IMR-90 (cell line): ENCODE data around the gene THRB. TPM values are rescaled to one million over a fixed set of nuclear protein-coding genes. Genes with fewer than 3 reads are reported as not detected.

ENCODE experiments used
- ATAC-seq: fragments of 200-7000 bp; cut with Tn5 transposase; 2 replicates; pipeline ENCODE4 v1.9.1; 2020; ENCODE audit warnings: low read depth, mild to moderate bottlenecking, moderate library complexity
- BruUV-seq: library from RNA; stranded (reverse); fragments of 400-500 nt; replicated peaks from 2 replicates; lab custom pipeline; 2021; lab: Mats Ljungman, UMichigan
- CTCF ChIA-PET: fragments of 300-600 bp; formaldehyde crosslinking; extraction: SDS; loops from one replicate; lab custom pipeline; 2021; ENCODE audit warnings: antibody characterized with exemption; lab: Yijun Ruan, JAX
- POLR2A ChIA-PET: fragments of 300-600 bp; sonication (Branson Sonifier 250); formaldehyde crosslinking; loops from one replicate; lab custom pipeline; 2022; ENCODE audit warnings: antibody characterized with exemption; ENCODE audit not compliant: unreplicated experiment; lab: Charles Lee
- DNase-seq: peaks from one replicate; pipeline ENCODE4 v3.0.0; 2013
- H2AFZ ChIP-seq: replicated peaks from 2 replicates; pipeline ENCODE3; 2013; ENCODE audit warnings: low read length, mild to moderate bottlenecking; ENCODE audit not compliant: poor library complexity
- H2AK5ac ChIP-seq: 2 replicates; pipeline ENCODE4 v1.6.1; 2013; ENCODE audit warnings: low read depth, low read length, inconsistent platforms
- H2AK9ac ChIP-seq: replicated peaks from 2 replicates; pipeline ENCODE3; 2013; ENCODE audit warnings: mild to moderate bottlenecking, low read depth, low read length, moderate library complexity; ENCODE audit not compliant: poor library complexity
- H2BK120ac ChIP-seq: 2 replicates; pipeline ENCODE4 v1.6.1; 2013; ENCODE audit warnings: low read depth, low read length, inconsistent platforms
- H2BK15ac ChIP-seq: 3 replicates; pipeline ENCODE4 v1.6.1; 2013; ENCODE audit warnings: low read depth, low read length, inconsistent platforms
- H2BK20ac ChIP-seq: 2 replicates; pipeline ENCODE4 v1.6.1; 2013; ENCODE audit warnings: low read depth, mild to moderate bottlenecking, inconsistent platforms, low read length, moderate library complexity
- H2BK5ac ChIP-seq: 2 replicates; pipeline ENCODE4 v1.6.1; 2013; ENCODE audit warnings: mild to moderate bottlenecking, low read depth, low read length, inconsistent platforms; ENCODE audit not compliant: poor library complexity, severe bottlenecking
- H3K14ac ChIP-seq: replicated peaks from 2 replicates; pipeline ENCODE4 v1.6.1; 2013; ENCODE audit warnings: low read depth, low read length, inconsistent platforms
- H3K18ac ChIP-seq: 2 replicates; pipeline ENCODE4 v1.6.1; 2013; ENCODE audit warnings: low read depth, low read length, control low read depth
- H3K23ac ChIP-seq: 2 replicates; pipeline ENCODE4 v1.6.1; 2013; ENCODE audit warnings: low read depth, low read length, inconsistent platforms
- H3K27ac ChIP-seq: 2 replicates; pipeline ENCODE4 v1.5.1; 2013; ENCODE audit warnings: mild to moderate bottlenecking, control low read depth, low read length; ENCODE audit not compliant: insufficient read depth
- H3K27me3 ChIP-seq: 2 replicates; pipeline ENCODE4 v1.6.1; 2013; ENCODE audit warnings: low read length; ENCODE audit not compliant: control insufficient read depth, insufficient read depth
- H3K36me3 ChIP-seq: 2 replicates; pipeline ENCODE4 v1.6.1; 2013; ENCODE audit warnings: low read length, mixed read lengths; ENCODE audit not compliant: control insufficient read depth, insufficient read depth
- H3K4ac ChIP-seq: 2 replicates; pipeline ENCODE4 v1.6.1; 2013; ENCODE audit warnings: low read depth, low read length, inconsistent platforms
- H3K4me1 ChIP-seq: 2 replicates; pipeline ENCODE4 v1.6.1; 2013; ENCODE audit warnings: low read length, mixed read lengths; ENCODE audit not compliant: control insufficient read depth, insufficient read depth
- H3K4me2 ChIP-seq: 2 replicates; pipeline ENCODE4 v1.6.1; 2013; ENCODE audit warnings: low read depth, mild to moderate bottlenecking, control low read depth, low read length, moderate library complexity
- H3K4me3 ChIP-seq: 2 replicates; pipeline ENCODE4 v1.5.1; 2013; ENCODE audit warnings: low read depth, mild to moderate bottlenecking, control low read depth, low read length, moderate library complexity; ENCODE audit not compliant: insufficient read depth
- H3K56ac ChIP-seq: 2 replicates; pipeline ENCODE4 v1.6.1; 2013; ENCODE audit warnings: low read length, inconsistent platforms; ENCODE audit not compliant: insufficient read depth; ENCODE audit errors: extremely low read depth
- H3K79me1 ChIP-seq, 2 experiments: 2 replicates each; pipeline ENCODE4 v1.6.1; 2013; ENCODE audit warnings: low read length in 2 of 2, inconsistent platforms in 1 of 2, low read depth in 1 of 2
- H3K9ac ChIP-seq: 2 replicates; pipeline ENCODE4 v1.6.1; 2013; ENCODE audit warnings: low read depth, low read length, control low read depth
- H3K9me1 ChIP-seq: 2 replicates; pipeline ENCODE4 v1.6.1; 2013; ENCODE audit warnings: low read length, inconsistent platforms; ENCODE audit not compliant: insufficient read depth
- H3K9me3 ChIP-seq: 2 replicates; pipeline ENCODE4 v1.6.1; 2013; ENCODE audit warnings: low read length; ENCODE audit not compliant: control insufficient read depth, insufficient read depth
- H4K20me1 ChIP-seq: 2 replicates; pipeline ENCODE4 v1.6.1; 2013; ENCODE audit warnings: low read length, inconsistent platforms; ENCODE audit not compliant: insufficient read depth
- H4K5ac ChIP-seq: 2 replicates; pipeline ENCODE4 v1.6.1; 2013; ENCODE audit warnings: mild to moderate bottlenecking, low read depth, low read length, control low read depth
- H4K8ac ChIP-seq, 2 experiments: 2 replicates each; pipeline ENCODE4 v1.6.1; 2013; ENCODE audit warnings: low read depth in 2 of 2, low read length in 2 of 2, control low read depth in 1 of 2, inconsistent platforms in 1 of 2
- H4K91ac ChIP-seq: 2 replicates; pipeline ENCODE4 v1.6.1; 2013; ENCODE audit warnings: low read depth, low read length, inconsistent platforms; ENCODE audit not compliant: insufficient read depth
- BHLHE40 ChIP-seq: fragments of 150-350 bp; IDR thresholded peaks from 2 replicates; pipeline ENCODE4 v1.6.1; 2016; ENCODE audit warnings: mild to moderate bottlenecking, low read depth, low read length
- CHD1 ChIP-seq: IDR thresholded peaks from 2 replicates; pipeline ENCODE4 v1.6.1; 2012; ENCODE audit warnings: low read depth, low read length, improper control_type of control experiment
- MAFK ChIP-seq: IDR thresholded peaks from 2 replicates; pipeline ENCODE4 v1.6.1; 2012; ENCODE audit warnings: low read depth, low read length, improper control_type of control experiment
- NFE2L2 ChIP-seq: fragments of 150-350 bp; IDR thresholded peaks from 2 replicates; pipeline ENCODE4 v1.6.1; 2016; ENCODE audit warnings: low read depth, mild to moderate bottlenecking, low read length
- POLR2A ChIP-seq: IDR thresholded peaks from 2 replicates; pipeline ENCODE4 v1.6.1; 2012; ENCODE audit warnings: mild to moderate bottlenecking, low read depth, low read length
- SMC3 ChIP-seq: fragments of 150-350 bp; IDR thresholded peaks from 2 replicates; pipeline ENCODE4 v1.6.1; 2016; ENCODE audit warnings: low read depth, mild to moderate bottlenecking, antibody characterized with exemption, low read length, moderate library complexity
- WGBS, 2 experiments: methylation state at CpG; one replicate each; pipeline versions ENCODE4 v1.1.5 to v1.1.7; 2013; ENCODE audit warnings: missing lambda C conversion rate in 2 of 2; ENCODE audit not compliant: insufficient read length in 1 of 2; ENCODE audit errors: extremely low coverage in 2 of 2; 5-methylcytosine and 5-hydroxymethylcytosine counted together
- dilution Hi-C: fragments of 300-500 bp; cut with HindIII; formaldehyde crosslinking; loops from one replicate; pipeline ENCODE4 v1.14.3; 2018; ENCODE audit warnings: low sequenced_read_pairs; ENCODE audit not compliant: unreplicated experiment
- in situ Hi-C: fragments of 300-500 bp; cut with MboI; formaldehyde crosslinking; loops from 3 replicates; pipeline ENCODE4 v1.14.3; 2019; ENCODE audit warnings: low sequenced_read_pairs, inconsistent platforms, mixed read lengths
- intact Hi-C: fragments of 100-400 bp; cut with micrococcal nuclease; formaldehyde crosslinking; loops from 2 replicates; pipeline ENCODE4 v1.10.0; 2022
- polyA plus RNA-seq, 3 experiments: library from polyadenylated mRNA; depleted of rRNA; stranded (reverse); fragments of >200 nt; gene quantifications; 2 replicates each; pipeline ENCODE4 v1.2.3, GENCODE V29; 2012; ENCODE audit warnings: low replicate concordance in 1 of 3
- total RNA-seq: library from RNA; depleted of rRNA; stranded (reverse); fragments of >200 nt; gene quantifications from 2 replicates; pipeline ENCODE4 v1.2.3, GENCODE V29; 2012
- TF ChIP-seq, protein P1 (sequence below): conservative IDR thresholded peaks from 2 replicates; pipeline ENCODE4 v1.5.1; 2012; ENCODE audit warnings: mild to moderate bottlenecking, low read depth, low read length, improper control_type of control experiment
- TF ChIP-seq, protein P2 (sequence below): fragments of 150-350 bp; IDR thresholded peaks from 2 replicates; pipeline ENCODE4 v1.6.1; 2017; ENCODE audit warnings: mild to moderate bottlenecking, antibody characterized with exemption, low read length, low read depth
- TF ChIP-seq, protein P3 (sequence below): fragments of 150-350 bp; IDR thresholded peaks from 2 replicates; pipeline ENCODE4 v1.6.1; 2016; ENCODE audit warnings: low read depth, mild to moderate bottlenecking, low read length, moderate library complexity, borderline replicate concordance

Gene THRB
- total and polyA plus RNA-seq, 2 of the 4 experiments (the other 2 are of a cell fraction): under 0.01 TPM; not detected in 1

DNA sequence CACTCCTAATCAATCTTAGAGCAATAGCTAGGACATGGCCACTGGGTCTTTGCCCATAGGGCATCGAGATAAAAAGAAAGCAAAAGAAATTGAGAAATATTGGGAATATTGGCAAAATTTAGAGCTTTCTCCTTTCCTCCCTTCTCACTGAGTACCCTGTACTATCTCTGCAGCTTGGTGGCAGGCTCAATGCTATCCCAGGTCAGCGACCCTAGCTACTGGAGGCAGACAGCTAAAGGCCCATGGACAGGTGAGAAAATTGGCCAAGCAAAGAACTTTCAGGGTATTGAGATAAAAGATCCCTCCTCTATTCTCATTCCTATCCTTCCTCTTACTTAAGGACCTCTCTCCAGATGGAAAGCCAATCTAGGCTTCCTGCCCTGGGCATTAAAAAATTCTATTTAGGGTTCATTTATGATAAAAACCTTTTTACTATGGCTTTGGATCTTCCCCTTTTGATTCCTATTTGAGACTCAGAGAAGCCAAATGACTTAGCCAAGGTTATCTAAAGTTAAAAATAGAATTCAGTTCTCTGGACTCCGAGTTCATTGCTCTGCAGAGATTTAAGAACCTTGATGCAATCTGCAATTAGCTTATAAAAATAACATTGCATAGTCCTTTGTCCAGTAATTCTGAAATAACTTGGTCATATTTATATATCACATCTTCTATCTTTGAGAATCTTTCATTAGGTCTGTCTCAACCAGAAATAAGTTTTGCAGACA, 75.4 kb downstream of the THRB start:
- POLR2A ChIA-PET: no interaction called here
- WGBS, 2 experiments: no CpG with 5 or more reads among the region's 3 CpGs
- CTCF ChIA-PET: no interaction called here

More for the DNA sequence above, 75.4 kb downstream of the THRB start:
- H3K18ac ChIP-seq: no peak overlapping the region
- intact Hi-C loops: no loop called here
- ATAC-seq (no peak), DNase-seq (no peak)
- H3K56ac ChIP-seq: no peak overlapping the region
- H3K4me1 ChIP-seq: no peaks in the 10 kb centered on the region
- no peak overlapping the region for H4K8ac ChIP-seq
- no peak overlapping the region for H3K4ac ChIP-seq
- dilution Hi-C loops: no loop called here
- H3K4me2 ChIP-seq: no peak overlapping the region
- H4K20me1 ChIP-seq: no peaks in the 10 kb centered on the region
- no peak overlapping the region for H2AK9ac ChIP-seq
- in situ Hi-C loops: no loop called here
- TF ChIP-seq CHD1 (no peak), MAFK (no peak), SMC3 (no peak), BHLHE40 (no peak), POLR2A (no peak), NFE2L2 (no peak)
- TF ChIP-seq, protein P1, sequence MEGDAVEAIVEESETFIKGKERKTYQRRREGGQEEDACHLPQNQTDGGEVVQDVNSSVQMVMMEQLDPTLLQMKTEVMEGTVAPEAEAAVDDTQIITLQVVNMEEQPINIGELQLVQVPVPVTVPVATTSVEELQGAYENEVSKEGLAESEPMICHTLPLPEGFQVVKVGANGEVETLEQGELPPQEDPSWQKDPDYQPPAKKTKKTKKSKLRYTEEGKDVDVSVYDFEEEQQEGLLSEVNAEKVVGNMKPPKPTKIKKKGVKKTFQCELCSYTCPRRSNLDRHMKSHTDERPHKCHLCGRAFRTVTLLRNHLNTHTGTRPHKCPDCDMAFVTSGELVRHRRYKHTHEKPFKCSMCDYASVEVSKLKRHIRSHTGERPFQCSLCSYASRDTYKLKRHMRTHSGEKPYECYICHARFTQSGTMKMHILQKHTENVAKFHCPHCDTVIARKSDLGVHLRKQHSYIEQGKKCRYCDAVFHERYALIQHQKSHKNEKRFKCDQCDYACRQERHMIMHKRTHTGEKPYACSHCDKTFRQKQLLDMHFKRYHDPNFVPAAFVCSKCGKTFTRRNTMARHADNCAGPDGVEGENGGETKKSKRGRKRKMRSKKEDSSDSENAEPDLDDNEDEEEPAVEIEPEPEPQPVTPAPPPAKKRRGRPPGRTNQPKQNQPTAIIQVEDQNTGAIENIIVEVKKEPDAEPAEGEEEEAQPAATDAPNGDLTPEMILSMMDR: no peak
- TF ChIP-seq, protein P2, sequence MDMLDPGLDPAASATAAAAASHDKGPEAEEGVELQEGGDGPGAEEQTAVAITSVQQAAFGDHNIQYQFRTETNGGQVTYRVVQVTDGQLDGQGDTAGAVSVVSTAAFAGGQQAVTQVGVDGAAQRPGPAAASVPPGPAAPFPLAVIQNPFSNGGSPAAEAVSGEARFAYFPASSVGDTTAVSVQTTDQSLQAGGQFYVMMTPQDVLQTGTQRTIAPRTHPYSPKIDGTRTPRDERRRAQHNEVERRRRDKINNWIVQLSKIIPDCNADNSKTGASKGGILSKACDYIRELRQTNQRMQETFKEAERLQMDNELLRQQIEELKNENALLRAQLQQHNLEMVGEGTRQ: no peak
- TF ChIP-seq, protein P3, sequence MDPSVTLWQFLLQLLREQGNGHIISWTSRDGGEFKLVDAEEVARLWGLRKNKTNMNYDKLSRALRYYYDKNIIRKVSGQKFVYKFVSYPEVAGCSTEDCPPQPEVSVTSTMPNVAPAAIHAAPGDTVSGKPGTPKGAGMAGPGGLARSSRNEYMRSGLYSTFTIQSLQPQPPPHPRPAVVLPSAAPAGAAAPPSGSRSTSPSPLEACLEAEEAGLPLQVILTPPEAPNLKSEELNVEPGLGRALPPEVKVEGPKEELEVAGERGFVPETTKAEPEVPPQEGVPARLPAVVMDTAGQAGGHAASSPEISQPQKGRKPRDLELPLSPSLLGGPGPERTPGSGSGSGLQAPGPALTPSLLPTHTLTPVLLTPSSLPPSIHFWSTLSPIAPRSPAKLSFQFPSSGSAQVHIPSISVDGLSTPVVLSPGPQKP: no peak
- H2AFZ ChIP-seq: no peak overlapping the region
- no peaks in the 10 kb centered on the region for H3K36me3 ChIP-seq
- no peak overlapping the region for H3K23ac ChIP-seq
- H4K5ac ChIP-seq: no peak overlapping the region
- H3K79me1 ChIP-seq: no peaks in the 10 kb centered on the region
- H3K4me3 ChIP-seq: no peak overlapping the region
- H3K9ac ChIP-seq: no peak overlapping the region
- H3K27me3 ChIP-seq: no peaks in the 10 kb centered on the region
- no peaks in the 10 kb centered on the region for H3K9me1 ChIP-seq
- no peak overlapping the region for H2BK20ac ChIP-seq
- BruUV-seq: no TSS peak
- H2BK120ac ChIP-seq: no peak overlapping the region
- H2BK5ac ChIP-seq: no peak overlapping the region
- no peak overlapping the region for H3K27ac ChIP-seq
- no peak overlapping the region for H2BK15ac ChIP-seq
- no peak overlapping the region for H3K14ac ChIP-seq
- H2AK5ac ChIP-seq: no peak overlapping the region
- no peak overlapping the region for H4K91ac ChIP-seq
- no peaks in the 10 kb centered on the region for H3K9me3 ChIP-seq
